Hepatocyte (in vitro differentiated cells): ENCODE results near the gene NENF. TPM values are rescaled to one million over a fixed set of nuclear protein-coding genes. Genes with fewer than 3 reads are reported as not detected.

Source experiments
- DNase-seq: peaks from one replicate; pipeline ENCODE4 v3.0.0-alpha.2; 2016; ENCODE audit warnings: low spot score
- H2AFZ ChIP-seq: fragments of 200-600 bp; sonication (generic); 2 replicates; pipeline ENCODE4 v1.6.0; 2016; ENCODE audit warnings: antibody characterized with exemption, mild to moderate bottlenecking
- H3K27ac ChIP-seq: fragments of 200-600 bp; sonication (generic); 2 replicates; pipeline ENCODE4 v1.5.1; 2016; ENCODE audit warnings: mild to moderate bottlenecking
- H3K27me3 ChIP-seq: fragments of 200-600 bp; sonication (generic); 2 replicates; pipeline ENCODE4 v1.6.1; 2016
- H3K36me3 ChIP-seq: fragments of 200-600 bp; sonication (generic); replicated peaks from 2 replicates; pipeline ENCODE4 v1.5.1; 2016; ENCODE audit warnings: low read depth; ENCODE audit not compliant: insufficient read depth
- H3K4me1 ChIP-seq: fragments of 200-600 bp; sonication (generic); 2 replicates; pipeline ENCODE4 v1.5.1; 2016; ENCODE audit warnings: mild to moderate bottlenecking, moderate library complexity; ENCODE audit not compliant: insufficient read depth
- H3K4me2 ChIP-seq: fragments of 200-600 bp; sonication (generic); 2 replicates; pipeline ENCODE4 v1.6.0; 2016
- H3K4me3 ChIP-seq: fragments of 200-600 bp; sonication (generic); 2 replicates; pipeline ENCODE4 v1.5.1; 2016; ENCODE audit warnings: mild to moderate bottlenecking
- H3K79me2 ChIP-seq: fragments of 200-600 bp; sonication (generic); 2 replicates; pipeline ENCODE4 v1.6.0; 2017; ENCODE audit warnings: mild to moderate bottlenecking
- H3K9me2 ChIP-seq: fragments of 200-600 bp; sonication (generic); replicated peaks from 2 replicates; pipeline ENCODE4 v1.6.0; 2017; ENCODE audit warnings: mild to moderate bottlenecking; ENCODE audit not compliant: insufficient read depth
- H3K9me3 ChIP-seq: fragments of 200-600 bp; sonication (generic); 2 replicates; pipeline ENCODE4 v1.5.1; 2016; ENCODE audit warnings: low read depth, mild to moderate bottlenecking
- H4K20me1 ChIP-seq: fragments of 200-600 bp; sonication (generic); 2 replicates; pipeline ENCODE4 v1.6.0; 2016; ENCODE audit warnings: mild to moderate bottlenecking; ENCODE audit not compliant: insufficient read depth, poor library complexity, severe bottlenecking
- CTCF ChIP-seq: fragments of 200-600 bp; sonication (generic); IDR thresholded peaks from 2 replicates; pipeline ENCODE4 v1.5.1; 2016; ENCODE audit warnings: antibody characterized with exemption, mild to moderate bottlenecking; ENCODE audit not compliant: poor library complexity
- EZH2 ChIP-seq: fragments of 200-600 bp; sonication (generic); IDR thresholded peaks from 2 replicates; pipeline ENCODE4 v1.6.1; 2016; ENCODE audit warnings: antibody characterized with exemption, mild to moderate bottlenecking, borderline replicate concordance
- EZH2phosphoT487 ChIP-seq: fragments of 200-600 bp; sonication (generic); IDR thresholded peaks from one replicate; pipeline ENCODE4 v1.6.1; 2018; ENCODE audit warnings: antibody characterized with exemption, mild to moderate bottlenecking, low read depth, moderate library complexity; ENCODE audit not compliant: unreplicated experiment, severe bottlenecking
- WGBS: methylation state at CpG from one replicate; pipeline ENCODE4 v1.1.6; 2016; ENCODE audit warnings: low lambda C conversion rate; ENCODE audit errors: missing lambda C conversion rate; 5-methylcytosine and 5-hydroxymethylcytosine counted together
- polyA plus RNA-seq: library from polyadenylated mRNA; unstranded; fragments of >200 nt; fragmentation: Nextera tagmentation; extraction: Ambion mirVana; gene quantifications from 2 replicates; pipeline ENCODE4 v1.2.1, GENCODE V29; 2016
- total RNA-seq: library from RNA; depleted of rRNA; stranded (reverse); fragments of >200 nt; gene quantifications from 2 replicates; pipeline ENCODE4 v1.2.3, GENCODE V29; 2014

Gene NENF
- total and polyA plus RNA-seq, 2 experiments from 2014 or later = 52.3 to 115 TPM

GRCh38 chr1:212413902-212414327 lies 18.8 kb upstream of the NENF start:
- Histone ChIP-seq H3K4me3 (peak overlapping the region; percentile 97), H4K20me1 (no peaks in the 10 kb centered on the region), H3K27ac (peak overlapping the region; percentile 64), H3K79me2 (peaks cover 17% of the 10 kb centered on the region), H3K4me1 (peaks cover 8% of the 10 kb centered on the region), H3K9me3 (no peaks in the 10 kb centered on the region), H2AFZ (peak overlapping the region; percentile 70), H3K27me3 (no peaks in the 10 kb centered on the region), H3K4me2 (peak overlapping the region; percentile 97), H3K9me2 (no peaks in the 10 kb centered on the region), H3K36me3 (no peaks in the 10 kb centered on the region)
- peak; percentile 23 for DNase-seq
- TF ChIP-seq EZH2 (no peak), CTCF (no peak), EZH2phosphoT487 (no peak)
- WGBS = 6% methylated on average over 21 of the region's 21 CpGs

- peak within 1 kb of the TSS; percentile 97 for H3K4me2 ChIP-seq
- H3K9me3 ChIP-seq = no peaks in the 10 kb centered on the region
- WGBS = 2% methylated on average over 61 of the region's 74 CpGs
- no peaks in the 10 kb centered on the region for H3K9me2 ChIP-seq
- no peak for TF ChIP-seq EZH2phosphoT487
- TF ChIP-seq EZH2 = no peak
- no peak for TF ChIP-seq CTCF
- H3K79me2 ChIP-seq = peaks cover 17% of the 10 kb centered on the region
- no peaks in the 10 kb centered on the region for H4K20me1 ChIP-seq
- H3K4me3 ChIP-seq = peak within 1 kb of the TSS; percentile 97
- peaks cover 8% of the 10 kb centered on the region for H3K4me1 ChIP-seq
- H3K36me3 ChIP-seq = no peaks in the 10 kb centered on the region
- DNase-seq = peak; percentile 95
- peak within 1 kb of the TSS; percentile 70 for H2AFZ ChIP-seq
- H3K27ac ChIP-seq = peak within 1 kb of the TSS; percentile 64
- H3K27me3 ChIP-seq = no peaks in the 10 kb centered on the region
Observed at GRCh38 chr1:212414328-212415106, 18.2 kb upstream of the NENF start, which contains the start of gene PACC1. PACC1 (minus strand) TSS chr1:212414886; CDS start chr1:212414757, 129 bp downstream.

GRCh38 chr1:212415107-212415841 lies 17.4 kb upstream of the NENF start:
- Histone ChIP-seq H3K36me3 (no peaks in the 10 kb centered on the region), H3K79me2 (peaks cover 17% of the 10 kb centered on the region), H3K9me3 (no peaks in the 10 kb centered on the region), H3K27ac (peak overlapping the region; percentile 2), H2AFZ (peak overlapping the region; percentile 70), H3K4me3 (no peak overlapping the region), H3K4me1 (peaks cover 8% of the 10 kb centered on the region), H4K20me1 (no peaks in the 10 kb centered on the region), H3K9me2 (no peaks in the 10 kb centered on the region), H3K27me3 (no peaks in the 10 kb centered on the region), H3K4me2 (peak overlapping the region; percentile 97)
- TF ChIP-seq EZH2 (no peak), CTCF (no peak), EZH2phosphoT487 (no peak)
- DNase-seq = no peak
- 81% methylated on average over 13 of the region's 13 CpGs for WGBS
